Prostate gland (tissue), 2 donors: ENCODE data around the gene ST6GAL1.

ENCODE experiments used
- CTCF ChIP-seq, 4 experiments: fragments of 200-600 bp in 2 of 4; fragments of 450-650 bp in 2 of 4; sonication (generic) in 2 of 4; IDR thresholded peaks; 1 replicate in 3 of 4; 2 replicates in 1 of 4; pipeline ENCODE4 v1.5.1; 2016 to 2019; ENCODE audit warnings: antibody characterized with exemption in 4 of 4, mild to moderate bottlenecking in 2 of 4, moderate library complexity in 2 of 4
- POLR2A ChIP-seq: fragments of 450-650 bp; IDR thresholded peaks from one replicate; pipeline ENCODE4 v1.6.1; 2016; ENCODE audit warnings: antibody characterized with exemption, mild to moderate bottlenecking
- POLR2AphosphoS5 ChIP-seq: sonication (generic); formaldehyde crosslinking; IDR thresholded peaks from one replicate; pipeline ENCODE4 v1.6.1; 2017; ENCODE audit warnings: antibody characterized with exemption

GRCh38 chr3:187014417-187014864 lies 84.1 kb downstream of the ST6GAL1 start:
- TF ChIP-seq CTCF (IDR thresholded peaks at IDR 0.05) (no peak), POLR2AphosphoS5 (peak; percentile 94), POLR2A (no peak)
